HepG2 (cell line): ENCODE data around the gene ZNF697. TPM values are rescaled to one million over a fixed set of nuclear protein-coding genes. Genes with fewer than 3 reads are reported as not detected.

Experiments used
- BRCA1 ChIP-seq: sonication (generic); formaldehyde crosslinking; IDR thresholded peaks from 2 replicates; pipeline ENCODE4 v1.4.0; 2020; ENCODE audit warnings: missing genetic modification reagents
- CAMTA2 ChIP-seq: sonication (generic); formaldehyde crosslinking; IDR thresholded peaks from 2 replicates; pipeline ENCODE4 v1.4.0; 2020; ENCODE audit warnings: mild to moderate bottlenecking, missing genetic modification reagents, borderline replicate concordance
- ESRRA ChIP-seq: sonication (generic); formaldehyde crosslinking; IDR thresholded peaks from 2 replicates; pipeline ENCODE4 v1.5.1; 2020; ENCODE audit warnings: mild to moderate bottlenecking, low read depth, missing genetic modification reagents
- MYPOP ChIP-seq: sonication (generic); formaldehyde crosslinking; IDR thresholded peaks from 2 replicates; pipeline ENCODE4 v1.8.1; 2023; ENCODE audit warnings: mild to moderate bottlenecking, moderate library complexity, missing genetic modification reagents
- NFKBIZ ChIP-seq: IDR thresholded peaks from 2 replicates; pipeline ENCODE4 v1.6.1; 2018; ENCODE audit warnings: missing genetic modification reagents, missing compliant biosample characterization
- PLSCR1 ChIP-seq: sonication (generic); formaldehyde crosslinking; IDR thresholded peaks from 2 replicates; pipeline ENCODE4 v1.5.0; 2020; ENCODE audit warnings: missing genetic modification reagents, mild to moderate bottlenecking, borderline replicate concordance
- REPIN1 ChIP-seq: sonication (generic); formaldehyde crosslinking; IDR thresholded peaks from 2 replicates; pipeline ENCODE4 v1.8.0; 2022; ENCODE audit warnings: missing genetic modification reagents, low read depth, mild to moderate bottlenecking, borderline replicate concordance
- SOX13 ChIP-seq, 3 experiments: fragments of 450-650 bp in 1 of 3; sonication (generic) in 1 of 3; formaldehyde crosslinking in 1 of 3; IDR thresholded peaks in 2 of 3; conservative IDR thresholded peaks in 1 of 3; 2 replicates each; pipeline versions ENCODE4 v1.5.0 to v1.6.1; 2016 to 2020; ENCODE audit warnings: antibody characterized with exemption in 1 of 3, mild to moderate bottlenecking in 1 of 3, missing compliant biosample characterization in 1 of 3, missing genetic modification reagents in 1 of 3, moderate library complexity in 1 of 3
- ZBTB20 ChIP-seq: sonication (generic); formaldehyde crosslinking; IDR thresholded peaks from 2 replicates; pipeline ENCODE4 v1.8.1; 2023; ENCODE audit warnings: missing genetic modification reagents, low read depth, mild to moderate bottlenecking, borderline replicate concordance
- ZNF10 ChIP-seq: sonication (generic); formaldehyde crosslinking; IDR thresholded peaks from 2 replicates; pipeline ENCODE4 v1.4.0; 2020; ENCODE audit warnings: mild to moderate bottlenecking, low read depth, missing genetic modification reagents, borderline replicate concordance
- ZNF12 ChIP-seq: sonication (generic); formaldehyde crosslinking; IDR thresholded peaks from 2 replicates; pipeline ENCODE4 v1.5.0; 2020; ENCODE audit warnings: missing genetic modification reagents
- ZNF280D ChIP-seq: sonication (generic); formaldehyde crosslinking; IDR thresholded peaks from 2 replicates; pipeline ENCODE4 v1.5.1; 2020; ENCODE audit warnings: mild to moderate bottlenecking, missing genetic modification reagents
- ZNF431 ChIP-seq: sonication (generic); formaldehyde crosslinking; IDR thresholded peaks from 2 replicates; pipeline ENCODE4 v1.9.0; 2022; ENCODE audit warnings: missing genetic modification reagents, low read depth, mild to moderate bottlenecking, borderline replicate concordance
- ZNF496 ChIP-seq: sonication (generic); formaldehyde crosslinking; IDR thresholded peaks from 2 replicates; pipeline ENCODE4 v1.8.1; 2023; ENCODE audit warnings: mild to moderate bottlenecking, moderate library complexity, missing genetic modification reagents; ENCODE audit not compliant: insufficient replicate concordance
- ZNF546 ChIP-seq: sonication (generic); formaldehyde crosslinking; conservative IDR thresholded peaks from 2 replicates; pipeline ENCODE4 v1.8.1; 2023; ENCODE audit warnings: mild to moderate bottlenecking, missing genetic modification reagents
- ZNF552 ChIP-seq: sonication (generic); formaldehyde crosslinking; IDR thresholded peaks from 2 replicates; pipeline ENCODE4 v1.9.0; 2022; ENCODE audit warnings: missing genetic modification reagents, mild to moderate bottlenecking, borderline replicate concordance
- ZNF616 ChIP-seq: sonication (generic); formaldehyde crosslinking; IDR thresholded peaks from 2 replicates; pipeline ENCODE4 v1.5.0; 2020; ENCODE audit warnings: low read depth, mild to moderate bottlenecking, missing genetic modification reagents
- ZNF619 ChIP-seq: sonication (generic); formaldehyde crosslinking; IDR thresholded peaks from 2 replicates; pipeline ENCODE4 v1.4.0; 2020; ENCODE audit warnings: mild to moderate bottlenecking, missing genetic modification reagents
- polyA plus RNA-seq, 8 experiments: library from polyadenylated mRNA; depleted of rRNA in 3 of 8; stranded (reverse) in 7 of 8; unstranded in 1 of 8; fragments of >200 nt; fragmentation: Illumina TruSeq in 4 of 8; extraction: Trizol in 4 of 8; gene quantifications; 2 replicates each; pipeline versions ENCODE4 v1.2.1 to v1.2.3, GENCODE V29; 2011 to 2016; ENCODE audit warnings: low read depth in 4 of 8, missing spikeins in 1 of 8, mixed read lengths in 1 of 8; ENCODE audit not compliant: insufficient read depth in 1 of 8
- total RNA-seq, 5 experiments: library from RNA; depleted of rRNA; stranded (reverse); fragments of >200 nt; fragmentation: Illumina TruSeq; extraction: Trizol; gene quantifications; 2 replicates each; pipeline ENCODE4 v1.2.3, GENCODE V29; 2016; ENCODE audit warnings: low read depth in 1 of 5
- TF ChIP-seq, protein P1 (sequence below): sonication (generic); formaldehyde crosslinking; IDR thresholded peaks from 2 replicates; pipeline ENCODE4 v1.8.1; 2023; ENCODE audit warnings: missing genetic modification reagents, mild to moderate bottlenecking, borderline replicate concordance
- TF ChIP-seq, protein P2 (sequence below): sonication (generic); formaldehyde crosslinking; IDR thresholded peaks from 2 replicates; pipeline ENCODE4 v1.4.0; 2020; ENCODE audit warnings: mild to moderate bottlenecking, missing genetic modification reagents, borderline replicate concordance

ZNF697 gene
- total and polyA plus RNA-seq, 2 of the 13 experiments (the other 11 are each of a cell fraction or from before 2014, with no cell fraction given), result 2.3 to 7.1 TPM

DNA sequence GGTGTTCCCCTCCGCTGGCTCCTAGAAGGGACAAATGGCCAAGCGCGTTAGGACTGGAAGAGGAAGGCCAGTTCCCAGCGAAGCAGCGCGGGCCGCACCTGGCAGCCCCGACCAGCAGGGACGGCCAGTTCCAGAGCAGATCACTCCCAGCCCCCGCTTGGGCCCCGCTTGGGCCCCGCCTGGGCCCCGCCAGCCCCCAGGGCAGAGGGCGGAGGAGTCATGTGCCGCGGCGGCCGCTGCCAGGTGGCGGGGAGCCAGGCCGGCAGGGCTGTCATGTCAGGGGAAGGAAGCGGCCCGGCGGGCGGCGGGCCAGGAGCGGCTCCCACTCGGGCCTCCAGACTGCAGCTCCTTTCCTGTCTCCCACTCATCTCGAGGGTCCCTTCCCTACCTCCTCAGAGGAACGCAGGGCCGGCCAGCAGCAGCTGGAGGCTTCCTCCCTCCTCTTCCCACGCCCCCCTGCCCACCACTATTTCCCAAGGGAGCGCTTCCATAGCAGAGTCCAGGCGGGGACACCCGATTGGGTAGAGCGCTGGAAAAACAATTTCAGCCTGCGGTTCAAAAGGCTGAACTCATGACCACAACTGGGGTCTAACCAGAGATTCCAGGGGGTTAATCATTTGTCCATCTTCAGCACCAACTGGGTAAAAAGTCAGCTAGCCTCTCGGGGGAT lies 16.5 kb downstream of the ZNF697 start (continued):
- TF ChIP-seq PLSCR1 (CRISPR knock-in tag) (no peak), CAMTA2 (0 out of 2 replicates have a peak, but pooled peaks have one; percentile 73), ZNF496 (CRISPR knock-in tag) (no peak), BRCA1 (CRISPR knock-in tag) (peak; percentile 77; the same call in 1 of the 2 replicates), SOX13 (IDR thresholded peaks at IDR 0.05) (no peak), SOX13 (CRISPR knock-in tag; conservative IDR thresholded peaks at IDR 0.05 in 1 of 2, IDR thresholded peaks at IDR 0.05 in 1 of 2) (peak in 1 of 2 experiments; percentile 34; a peak in 1 of 4 replicates), ZNF280D (CRISPR knock-in tag) (no peak), ESRRA (CRISPR knock-in tag) (peak; percentile 22; the same call in 1 of the 2 replicates), ZNF10 (no peak), ZNF12 (CRISPR knock-in tag) (no peak), ZNF552 (CRISPR knock-in tag) (peak; percentile 79; the same call in 1 of the 2 replicates), REPIN1 (CRISPR knock-in tag) (peak; percentile 26; the same call in 1 of the 2 replicates), ZNF546 (CRISPR knock-in tag) (0 out of 2 replicates have a peak, but pooled peaks have one; percentile 52), ZNF431 (CRISPR knock-in tag) (0 out of 2 replicates have a peak, but pooled peaks have one; percentile 46), MYPOP (no peak; the same call in 1 of the 2 replicates), ZNF616 (CRISPR knock-in tag) (no peak), ZNF619 (CRISPR knock-in tag) (peak; percentile 40; the same call in 1 of the 2 replicates), NFKBIZ (CRISPR knock-in tag) (no peak), ZBTB20 (CRISPR knock-in tag) (no peak)
- TF ChIP-seq, protein P1, sequence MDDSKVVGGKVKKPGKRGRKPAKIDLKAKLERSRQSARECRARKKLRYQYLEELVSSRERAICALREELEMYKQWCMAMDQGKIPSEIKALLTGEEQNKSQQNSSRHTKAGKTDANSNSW (CRISPR knock-in tag), result 0 out of 2 replicates have a peak, but pooled peaks have one; percentile 83
- TF ChIP-seq, protein P2, sequence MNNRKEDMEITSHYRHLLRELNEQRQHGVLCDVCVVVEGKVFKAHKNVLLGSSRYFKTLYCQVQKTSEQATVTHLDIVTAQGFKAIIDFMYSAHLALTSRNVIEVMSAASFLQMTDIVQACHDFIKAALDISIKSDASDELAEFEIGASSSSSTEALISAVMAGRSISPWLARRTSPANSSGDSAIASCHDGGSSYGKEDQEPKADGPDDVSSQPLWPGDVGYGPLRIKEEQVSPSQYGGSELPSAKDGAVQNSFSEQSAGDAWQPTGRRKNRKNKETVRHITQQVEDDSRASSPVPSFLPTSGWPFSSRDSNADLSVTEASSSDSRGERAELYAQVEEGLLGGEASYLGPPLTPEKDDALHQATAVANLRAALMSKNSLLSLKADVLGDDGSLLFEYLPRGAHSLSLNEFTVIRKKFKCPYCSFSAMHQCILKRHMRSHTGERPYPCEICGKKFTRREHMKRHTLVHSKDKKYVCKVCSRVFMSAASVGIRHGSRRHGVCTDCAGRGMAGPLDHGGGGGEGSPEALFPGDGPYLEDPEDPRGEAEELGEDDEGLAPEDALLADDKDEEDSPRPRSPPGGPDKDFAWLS (CRISPR knock-in tag), result no peak
